HG03280 (cell line): ENCODE measurements around the gene ZBTB25.

Experiments
- ATAC-seq: cut with Tn5 transposase; IDR thresholded peaks from one replicate; pipeline ENCODE4 v1.9.1; 2021; ENCODE audit warnings: mild to moderate bottlenecking, moderate library complexity; ENCODE audit not compliant: unreplicated experiment

ZBTB25 gene

DNA sequence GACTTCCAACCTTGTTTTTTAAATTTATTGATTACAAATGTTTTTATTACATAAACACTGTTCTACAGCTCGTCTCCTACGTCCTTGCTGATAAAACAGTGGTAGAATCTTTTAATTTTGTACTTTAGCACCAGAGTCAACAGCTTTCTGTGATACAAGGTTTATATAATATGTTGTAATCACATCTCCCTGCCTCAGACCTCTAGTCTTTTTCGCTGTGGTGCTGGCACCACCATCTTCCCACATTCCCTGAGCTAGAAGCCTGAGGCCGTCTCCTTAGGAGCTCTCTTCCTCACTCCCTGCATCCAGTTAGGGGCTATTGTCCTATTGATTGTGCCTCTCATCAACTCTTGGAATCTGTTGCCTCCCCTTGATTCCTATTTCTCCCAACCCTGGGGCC, 98.3 kb downstream of the ZBTB25 start:
- no peak for ATAC-seq

- ATAC-seq: no peak
Measured at GRCh38 chr14:64401949-64402348, 101.7 kb downstream of the ZBTB25 start.

DNA sequence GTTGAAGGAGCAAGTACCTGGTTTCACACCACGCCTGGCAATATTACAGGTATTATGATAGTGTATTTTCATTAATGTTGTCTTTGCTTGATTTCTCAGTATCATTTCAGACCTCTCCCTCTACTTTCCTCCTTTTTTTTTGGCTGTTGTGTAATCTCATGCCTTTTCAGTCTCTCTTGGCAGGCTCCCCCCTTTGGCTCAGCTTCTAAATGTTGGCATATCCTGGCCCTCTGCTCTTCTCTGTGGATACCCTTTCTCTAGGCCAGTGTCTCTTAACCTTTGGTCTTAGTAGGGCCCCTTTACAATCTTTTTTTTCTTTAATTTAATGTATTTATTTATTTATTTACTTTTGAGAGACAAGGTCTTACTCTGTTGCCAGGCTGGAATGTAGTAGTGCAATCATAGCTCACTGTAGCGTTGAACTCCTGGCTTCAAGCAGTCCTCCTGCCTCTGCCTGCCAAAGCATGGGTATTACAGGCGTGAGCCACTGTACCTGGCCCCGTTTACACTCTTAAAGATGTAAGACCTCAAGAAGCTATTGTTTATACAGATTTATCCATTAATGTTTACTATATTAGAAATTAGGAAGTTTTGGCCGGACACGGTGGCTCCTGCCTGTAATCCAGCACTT, 102.7 kb downstream of the ZBTB25 start:
- ATAC-seq: no peak
